OCI-LY3 (cell line): ENCODE data around the gene TRIM15.

Experiments used
- EZH2phosphoT487 ChIP-seq: fragments of 200-600 bp; shearing (Covaris generic); IDR thresholded peaks from 2 replicates; pipeline ENCODE4 v1.6.1; 2018; ENCODE audit warnings: antibody characterized with exemption, mixed run types, low read depth
- TF ChIP-seq, protein P1 (sequence below): fragments of 200-600, 300-600 bp; sonication (generic); IDR thresholded peaks from 2 replicates; pipeline ENCODE4 v1.5.1; 2014; ENCODE audit warnings: antibody characterized with exemption, low read length, low read depth

- TF ChIP-seq, protein P1, sequence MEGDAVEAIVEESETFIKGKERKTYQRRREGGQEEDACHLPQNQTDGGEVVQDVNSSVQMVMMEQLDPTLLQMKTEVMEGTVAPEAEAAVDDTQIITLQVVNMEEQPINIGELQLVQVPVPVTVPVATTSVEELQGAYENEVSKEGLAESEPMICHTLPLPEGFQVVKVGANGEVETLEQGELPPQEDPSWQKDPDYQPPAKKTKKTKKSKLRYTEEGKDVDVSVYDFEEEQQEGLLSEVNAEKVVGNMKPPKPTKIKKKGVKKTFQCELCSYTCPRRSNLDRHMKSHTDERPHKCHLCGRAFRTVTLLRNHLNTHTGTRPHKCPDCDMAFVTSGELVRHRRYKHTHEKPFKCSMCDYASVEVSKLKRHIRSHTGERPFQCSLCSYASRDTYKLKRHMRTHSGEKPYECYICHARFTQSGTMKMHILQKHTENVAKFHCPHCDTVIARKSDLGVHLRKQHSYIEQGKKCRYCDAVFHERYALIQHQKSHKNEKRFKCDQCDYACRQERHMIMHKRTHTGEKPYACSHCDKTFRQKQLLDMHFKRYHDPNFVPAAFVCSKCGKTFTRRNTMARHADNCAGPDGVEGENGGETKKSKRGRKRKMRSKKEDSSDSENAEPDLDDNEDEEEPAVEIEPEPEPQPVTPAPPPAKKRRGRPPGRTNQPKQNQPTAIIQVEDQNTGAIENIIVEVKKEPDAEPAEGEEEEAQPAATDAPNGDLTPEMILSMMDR, result no peak
- no peak for TF ChIP-seq EZH2phosphoT487
Measured at GRCh38 chr6:30152910-30153610, 10.3 kb upstream of the TRIM15 start.
